GM23338 (cell line): ENCODE results near the gene TGFBR3.

Experiments used
- CREB1 ChIP-seq: fragments of 250-450 bp; sonication (Bioruptor Pico); IDR thresholded peaks from 2 replicates; pipeline ENCODE4 v1.5.0; 2020; ENCODE audit warnings: low read depth, mild to moderate bottlenecking, moderate library complexity
- CTCF ChIP-seq, 2 experiments: fragments of 200-600 bp in 1 of 2; sonication (generic) in 1 of 2; conservative IDR thresholded peaks; 2 replicates each; pipeline versions ENCODE4 v1.5.1 to v1.6.1; 2016 to 2017; ENCODE audit warnings: antibody characterized with exemption in 2 of 2, low read depth in 2 of 2, mild to moderate bottlenecking in 2 of 2, moderate library complexity in 1 of 2
- EZH2 ChIP-seq: fragments of 200-600 bp; sonication (generic); IDR thresholded peaks from one replicate; pipeline ENCODE4 v1.8.0; 2017; ENCODE audit warnings: antibody characterized with exemption, mild to moderate bottlenecking, low read depth; ENCODE audit not compliant: unreplicated experiment
- EZH2phosphoT487 ChIP-seq: fragments of 200-600 bp; sonication (generic); IDR thresholded peaks from one replicate; pipeline ENCODE4 v1.8.1; 2018; ENCODE audit warnings: antibody characterized with exemption; ENCODE audit not compliant: unreplicated experiment
- JUNB ChIP-seq: IDR thresholded peaks from one replicate; pipeline ENCODE4 v1.6.1; 2016; ENCODE audit warnings: antibody characterized with exemption; ENCODE audit not compliant: unreplicated experiment
- NANOG ChIP-seq: IDR thresholded peaks from 2 replicates; pipeline ENCODE4 v1.6.1; 2016; ENCODE audit warnings: antibody characterized with exemption, borderline replicate concordance
- POLR2AphosphoS5 ChIP-seq: IDR thresholded peaks from 2 replicates; pipeline ENCODE4 v1.6.1; 2016; ENCODE audit warnings: antibody characterized with exemption, low read depth
- ZNF114 ChIP-seq: fragments of 250-450 bp; sonication (Bioruptor Pico); IDR thresholded peaks from 2 replicates; pipeline ENCODE4 v1.5.0; 2020; ENCODE audit warnings: mild to moderate bottlenecking, moderate library complexity
- ZNF331 ChIP-seq: fragments of 250-450 bp; sonication (Bioruptor Pico); IDR thresholded peaks from 2 replicates; pipeline ENCODE4 v1.5.0; 2020; ENCODE audit warnings: low read depth, mild to moderate bottlenecking, moderate library complexity
- ZNF462 ChIP-seq: fragments of 250-450 bp; sonication (Bioruptor Pico); IDR thresholded peaks from 2 replicates; pipeline ENCODE4 v1.5.0; 2020; ENCODE audit warnings: mild to moderate bottlenecking, moderate library complexity
- TF ChIP-seq, protein P1 (sequence below): IDR thresholded peaks from one replicate; pipeline ENCODE4 v1.6.1; 2018; ENCODE audit warnings: antibody characterized with exemption; ENCODE audit not compliant: unreplicated experiment
- TF ChIP-seq, protein P2 (sequence below): IDR thresholded peaks from 2 replicates; pipeline ENCODE4 v1.6.1; 2016; ENCODE audit warnings: antibody characterized with exemption

DNA sequence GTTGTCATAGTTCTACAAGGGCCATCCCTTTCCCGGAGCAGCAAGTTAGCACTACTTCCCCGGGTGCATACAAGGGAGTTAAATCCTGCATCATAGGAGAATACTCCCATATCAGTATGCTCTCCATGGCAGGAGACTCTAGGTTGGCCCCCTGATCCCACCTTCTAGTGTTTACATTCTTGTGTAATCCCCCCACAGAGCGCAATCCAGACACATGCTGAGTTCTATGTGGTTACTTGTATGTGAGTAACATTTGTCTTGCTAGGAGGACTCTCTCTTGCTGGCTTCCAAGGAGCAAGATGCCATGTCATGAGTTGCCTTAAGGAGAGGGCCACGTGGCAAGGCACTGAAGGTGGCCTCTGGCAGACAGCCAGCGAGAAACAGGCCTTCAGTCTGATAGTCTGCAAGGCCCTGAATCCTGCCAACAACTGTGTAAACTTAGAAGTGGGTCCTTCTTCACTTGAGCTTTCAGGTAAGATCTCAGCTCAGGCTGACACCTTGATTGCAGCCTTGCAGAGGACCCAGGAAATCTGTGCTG lies 230.0 kb downstream of the TGFBR3 start:
- no peak for TF ChIP-seq CTCF (conservative IDR thresholded peaks at IDR 0.05; ENCODE audit: low read depth in 2 of 2)
- TF ChIP-seq EZH2, result no peak
- no peak for TF ChIP-seq POLR2AphosphoS5
- no peak for TF ChIP-seq ZNF114
- TF ChIP-seq JUNB, result no peak
- TF ChIP-seq, protein P1, sequence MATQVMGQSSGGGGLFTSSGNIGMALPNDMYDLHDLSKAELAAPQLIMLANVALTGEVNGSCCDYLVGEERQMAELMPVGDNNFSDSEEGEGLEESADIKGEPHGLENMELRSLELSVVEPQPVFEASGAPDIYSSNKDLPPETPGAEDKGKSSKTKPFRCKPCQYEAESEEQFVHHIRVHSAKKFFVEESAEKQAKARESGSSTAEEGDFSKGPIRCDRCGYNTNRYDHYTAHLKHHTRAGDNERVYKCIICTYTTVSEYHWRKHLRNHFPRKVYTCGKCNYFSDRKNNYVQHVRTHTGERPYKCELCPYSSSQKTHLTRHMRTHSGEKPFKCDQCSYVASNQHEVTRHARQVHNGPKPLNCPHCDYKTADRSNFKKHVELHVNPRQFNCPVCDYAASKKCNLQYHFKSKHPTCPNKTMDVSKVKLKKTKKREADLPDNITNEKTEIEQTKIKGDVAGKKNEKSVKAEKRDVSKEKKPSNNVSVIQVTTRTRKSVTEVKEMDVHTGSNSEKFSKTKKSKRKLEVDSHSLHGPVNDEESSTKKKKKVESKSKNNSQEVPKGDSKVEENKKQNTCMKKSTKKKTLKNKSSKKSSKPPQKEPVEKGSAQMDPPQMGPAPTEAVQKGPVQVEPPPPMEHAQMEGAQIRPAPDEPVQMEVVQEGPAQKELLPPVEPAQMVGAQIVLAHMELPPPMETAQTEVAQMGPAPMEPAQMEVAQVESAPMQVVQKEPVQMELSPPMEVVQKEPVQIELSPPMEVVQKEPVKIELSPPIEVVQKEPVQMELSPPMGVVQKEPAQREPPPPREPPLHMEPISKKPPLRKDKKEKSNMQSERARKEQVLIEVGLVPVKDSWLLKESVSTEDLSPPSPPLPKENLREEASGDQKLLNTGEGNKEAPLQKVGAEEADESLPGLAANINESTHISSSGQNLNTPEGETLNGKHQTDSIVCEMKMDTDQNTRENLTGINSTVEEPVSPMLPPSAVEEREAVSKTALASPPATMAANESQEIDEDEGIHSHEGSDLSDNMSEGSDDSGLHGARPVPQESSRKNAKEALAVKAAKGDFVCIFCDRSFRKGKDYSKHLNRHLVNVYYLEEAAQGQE, result no peak
- no peak for TF ChIP-seq CREB1 (CRISPR knock-in tag)
- no peak for TF ChIP-seq ZNF331 (CRISPR knock-in tag)
- no peak for TF ChIP-seq EZH2phosphoT487
- TF ChIP-seq, protein P2, sequence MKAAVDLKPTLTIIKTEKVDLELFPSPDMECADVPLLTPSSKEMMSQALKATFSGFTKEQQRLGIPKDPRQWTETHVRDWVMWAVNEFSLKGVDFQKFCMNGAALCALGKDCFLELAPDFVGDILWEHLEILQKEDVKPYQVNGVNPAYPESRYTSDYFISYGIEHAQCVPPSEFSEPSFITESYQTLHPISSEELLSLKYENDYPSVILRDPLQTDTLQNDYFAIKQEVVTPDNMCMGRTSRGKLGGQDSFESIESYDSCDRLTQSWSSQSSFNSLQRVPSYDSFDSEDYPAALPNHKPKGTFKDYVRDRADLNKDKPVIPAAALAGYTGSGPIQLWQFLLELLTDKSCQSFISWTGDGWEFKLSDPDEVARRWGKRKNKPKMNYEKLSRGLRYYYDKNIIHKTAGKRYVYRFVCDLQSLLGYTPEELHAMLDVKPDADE, result no peak
- no peak for TF ChIP-seq NANOG
- no peak for TF ChIP-seq ZNF462 (CRISPR knock-in tag)
